ENCODE results near the gene PRTN3. TPM values are rescaled to one million over a fixed set of nuclear protein-coding genes. Genes with fewer than 3 reads are reported as not detected.

Gene PRTN3
- total RNA-seq, 1 experiment from 2014 or later, result 2.7 TPM

GRCh38 chr19:861756-862580, 21.2 kb downstream of the PRTN3 start (continued):
- TF ChIP-seq ZBTB33 (IDR thresholded peaks at IDR 0.05; ENCODE audit: extremely low read depth, insufficient replicate concordance, low read length) (no peak), POLR2A (IDR thresholded peaks at IDR 0.05; ENCODE audit: borderline replicate concordance, extremely low read depth, insufficient read depth, insufficient read length) (no peak), JUND (IDR thresholded peaks at IDR 0.05) (no peak), RAD21 (IDR thresholded peaks at IDR 0.05; ENCODE audit: low read depth) (0 out of 2 replicates have a peak, but pooled peaks have one; percentile 27)
- TF ChIP-seq, protein P1, sequence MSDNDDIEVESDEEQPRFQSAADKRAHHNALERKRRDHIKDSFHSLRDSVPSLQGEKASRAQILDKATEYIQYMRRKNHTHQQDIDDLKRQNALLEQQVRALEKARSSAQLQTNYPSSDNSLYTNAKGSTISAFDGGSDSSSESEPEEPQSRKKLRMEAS (IDR thresholded peaks at IDR 0.05), result peak; percentile 91

DNA sequence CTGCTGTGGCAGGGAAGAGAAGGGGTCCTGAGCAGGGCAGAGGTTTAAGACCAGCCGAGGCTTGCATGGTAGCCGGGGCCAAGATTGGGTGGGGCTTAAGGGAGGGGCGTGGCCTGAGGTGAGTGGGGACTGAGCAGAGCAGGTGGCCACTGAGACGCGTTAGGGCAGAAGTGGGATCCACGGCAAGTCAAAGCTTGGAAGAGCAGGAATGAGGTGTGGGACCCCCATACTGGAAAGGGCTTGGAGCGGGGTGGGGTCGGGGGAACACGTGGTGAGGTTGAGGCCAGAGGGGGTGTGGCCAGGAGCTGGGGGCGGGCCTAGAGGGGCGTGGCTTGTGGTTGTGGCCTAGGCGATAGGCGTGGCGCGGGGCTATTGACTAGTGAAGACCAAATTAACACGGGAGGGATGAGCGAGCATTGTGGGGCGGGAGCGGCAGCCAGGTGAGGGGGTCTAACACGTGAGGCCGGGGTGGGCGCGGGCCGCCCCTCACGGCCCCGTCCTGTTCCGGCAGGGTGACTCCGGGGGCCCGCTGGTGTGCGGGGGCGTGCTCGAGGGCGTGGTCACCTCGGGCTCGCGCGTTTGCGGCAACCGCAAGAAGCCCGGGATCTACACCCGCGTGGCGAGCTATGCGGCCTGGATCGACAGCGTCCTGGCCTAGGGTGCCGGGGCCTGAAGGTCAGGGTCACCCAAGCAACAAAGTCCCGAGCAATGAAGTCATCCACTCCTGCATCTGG, 21.9 kb downstream of the PRTN3 start:
- no peaks in the 10 kb centered on the region for H3K27me3 ChIP-seq (ENCODE audit: insufficient read depth, low read length)
- H3K4me2 ChIP-seq (ENCODE audit: low read length), result peak overlapping the region; percentile 28; the same call in 1 of the 2 replicates

More for the DNA sequence above, 21.9 kb downstream of the PRTN3 start:
- H3K9ac ChIP-seq (ENCODE audit: low read length), result no peak overlapping the region
- ATAC-seq (peak; percentile 12), DNase-seq (ENCODE audit: low read depth, low spot score) (no peak)
- H3K9me2 ChIP-seq (ENCODE audit: insufficient read depth), result no peaks in the 10 kb centered on the region
- H2AFZ ChIP-seq (ENCODE audit: low read depth, low read length, poor library complexity, severe bottlenecking), result no peak overlapping the region
- H3K79me2 ChIP-seq (ENCODE audit: insufficient read depth, low read length), result no peaks in the 10 kb centered on the region
- RAD21 ChIA-PET (ENCODE audit: low non-redundant PET in 1 of 2, low total read pairs in 2 of 2, uncharacterized antibody in 2 of 2, unreplicated experiment in 2 of 2), result no interaction called here
- intact Hi-C loops (cut with micrococcal nuclease), result no loop called here
- peak overlapping the region; percentile 26; the same call in 1 of the 2 replicates for H3K27ac ChIP-seq (ENCODE audit: low read depth, low read length)
- no peaks in the 10 kb centered on the region for H3K9me3 ChIP-seq (ENCODE audit: control insufficient read depth in 1 of 2, insufficient read depth in 1 of 2, low read depth in 1 of 2, low read length in 2 of 2)
- no peak overlapping the region for H3K4me3 ChIP-seq (replicated peaks in 1 of 2; ENCODE audit: low read depth in 1 of 2, low read length in 2 of 2)
- H3K4me1 ChIP-seq (ENCODE audit: control insufficient read depth in 1 of 2, insufficient read depth in 2 of 2, low read length in 2 of 2), result peaks cover 14 to 32% of the 10 kb centered on the region in 2 experiments
- TF ChIP-seq ELF1 (IDR thresholded peaks at IDR 0.05; ENCODE audit: borderline replicate concordance, low read depth) (no peak), RAD21 (IDR thresholded peaks at IDR 0.05; ENCODE audit: low read depth) (no peak), SIN3A (IDR thresholded peaks at IDR 0.05; ENCODE audit: low read depth) (no peak), POLR2A (IDR thresholded peaks at IDR 0.05; ENCODE audit: borderline replicate concordance, extremely low read depth, insufficient read depth, insufficient read length) (no peak), POLR2AphosphoS5 (IDR thresholded peaks at IDR 0.05; ENCODE audit: low read depth, low read length) (no peak), EZH2 (IDR thresholded peaks at IDR 0.05) (no peak), EZH2phosphoT487 (IDR thresholded peaks at IDR 0.05; ENCODE audit: borderline replicate concordance) (no peak), SP1 (IDR thresholded peaks at IDR 0.05; ENCODE audit: low read depth) (no peak), SRF (IDR thresholded peaks at IDR 0.05; ENCODE audit: low read depth) (no peak), EGR1 (IDR thresholded peaks at IDR 0.05; ENCODE audit: low read depth) (no peak), CBX3 (IDR thresholded peaks at IDR 0.05; ENCODE audit: low read depth) (no peak), FOSL1 (IDR thresholded peaks at IDR 0.05; ENCODE audit: low read depth) (no peak), CEBPB (IDR thresholded peaks at IDR 0.05; ENCODE audit: low read depth) (no peak)
- TF ChIP-seq, protein P2, sequence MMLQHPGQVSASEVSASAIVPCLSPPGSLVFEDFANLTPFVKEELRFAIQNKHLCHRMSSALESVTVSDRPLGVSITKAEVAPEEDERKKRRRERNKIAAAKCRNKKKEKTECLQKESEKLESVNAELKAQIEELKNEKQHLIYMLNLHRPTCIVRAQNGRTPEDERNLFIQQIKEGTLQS (IDR thresholded peaks at IDR 0.05), result no peak
- TF ChIP-seq, protein P3, sequence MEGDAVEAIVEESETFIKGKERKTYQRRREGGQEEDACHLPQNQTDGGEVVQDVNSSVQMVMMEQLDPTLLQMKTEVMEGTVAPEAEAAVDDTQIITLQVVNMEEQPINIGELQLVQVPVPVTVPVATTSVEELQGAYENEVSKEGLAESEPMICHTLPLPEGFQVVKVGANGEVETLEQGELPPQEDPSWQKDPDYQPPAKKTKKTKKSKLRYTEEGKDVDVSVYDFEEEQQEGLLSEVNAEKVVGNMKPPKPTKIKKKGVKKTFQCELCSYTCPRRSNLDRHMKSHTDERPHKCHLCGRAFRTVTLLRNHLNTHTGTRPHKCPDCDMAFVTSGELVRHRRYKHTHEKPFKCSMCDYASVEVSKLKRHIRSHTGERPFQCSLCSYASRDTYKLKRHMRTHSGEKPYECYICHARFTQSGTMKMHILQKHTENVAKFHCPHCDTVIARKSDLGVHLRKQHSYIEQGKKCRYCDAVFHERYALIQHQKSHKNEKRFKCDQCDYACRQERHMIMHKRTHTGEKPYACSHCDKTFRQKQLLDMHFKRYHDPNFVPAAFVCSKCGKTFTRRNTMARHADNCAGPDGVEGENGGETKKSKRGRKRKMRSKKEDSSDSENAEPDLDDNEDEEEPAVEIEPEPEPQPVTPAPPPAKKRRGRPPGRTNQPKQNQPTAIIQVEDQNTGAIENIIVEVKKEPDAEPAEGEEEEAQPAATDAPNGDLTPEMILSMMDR (IDR thresholded peaks at IDR 0.05 in 2 of 3, conservative IDR thresholded peaks at IDR 0.05 in 1 of 3; ENCODE audit: borderline replicate concordance in 1 of 3, insufficient read depth in 1 of 3, low read depth in 2 of 3, low read length in 2 of 3), result no peak
- BruUV-seq (replicated peaks), result no TSS peak
- POLR2A ChIA-PET, result interaction anchor here (0.7 kb wide), 1 partner anchor 122 kb away, joined by 3 read pairs; the partner anchor contains the start of gene WDR18
- CTCF ChIA-PET, result no interaction called here
- no peaks in the 10 kb centered on the region; a peak in 1 of 4 replicates for H3K36me3 ChIP-seq (ENCODE audit: control insufficient read depth in 1 of 2, insufficient read depth in 2 of 2, low read length in 2 of 2)
- H4K20me1 ChIP-seq (ENCODE audit: insufficient read depth), result no peaks in the 10 kb centered on the region

Measured in HCT116 (cell line).